ENCODE measurements around the gene ZDHHC17.

- TF ChIP-seq CTCF (IDR thresholded peaks at IDR 0.05; ENCODE audit: low read depth, low read length) (no peak), POLR2A (IDR thresholded peaks at IDR 0.05; ENCODE audit: extremely low read depth, insufficient read length) (no peak), MAX (IDR thresholded peaks at IDR 0.05; ENCODE audit: low read depth, low read length) (no peak), MYC (IDR thresholded peaks at IDR 0.05; ENCODE audit: low read depth, low read length) (no peak)
Observed at GRCh38 chr12:76876696-76877229, 112.8 kb downstream of the ZDHHC17 start.
